ENCODE measurements around the gene DENND1A.
"Not testable (repeated sequence)": the region's sequence is repeated elsewhere in the genome, so short reads cannot be mapped to it uniquely, and the experiment has no call there.

Gene DENND1A

GRCh38 chr9:123825342-123826060 lies 104.4 kb downstream of the DENND1A start:
- Histone ChIP-seq H3K4me3 (no peak overlapping the region), H3K27ac (no peak overlapping the region)
- TF ChIP-seq CTCF (IDR thresholded peaks at IDR 0.05) = no peak
- DNase-seq (ENCODE audit: low spot score) = no peak

- no peak for TF ChIP-seq CTCF (IDR thresholded peaks at IDR 0.05)
These were observed 106.6 kb downstream of the DENND1A start for GRCh38 chr9:123823194-123823947.

GRCh38 chr9:123821619-123822018 lies 108.3 kb downstream of the DENND1A start:
- H3K4me3 ChIP-seq = no peak overlapping the region
- TF ChIP-seq CTCF (IDR thresholded peaks at IDR 0.05) = no peak
- no peak overlapping the region for H3K27ac ChIP-seq
- no peak for DNase-seq (ENCODE audit: low spot score)

More at GRCh38 chr9:123823194-123823947, 106.6 kb downstream of the DENND1A start:
- no peak overlapping the region for H3K4me3 ChIP-seq
- H3K27ac ChIP-seq = no peak overlapping the region
- DNase-seq (ENCODE audit: low spot score) = no peak

GRCh38 chr9:123820139-123820538 lies 109.8 kb downstream of the DENND1A start:
- H3K27ac ChIP-seq = no peak overlapping the region
- TF ChIP-seq CTCF (IDR thresholded peaks at IDR 0.05) = no peak
- no peak for DNase-seq (ENCODE audit: low spot score)
- no peak overlapping the region for H3K4me3 ChIP-seq

- H3K4me3 ChIP-seq = no peak overlapping the region
- no peak overlapping the region for H3K27ac ChIP-seq
- DNase-seq (ENCODE audit: low spot score) = no peak
- TF ChIP-seq CTCF (IDR thresholded peaks at IDR 0.05) = no peak
These were observed 113.0 kb downstream of the DENND1A start for GRCh38 chr9:123816817-123817472.

- not testable (repeated sequence) for H3K27ac ChIP-seq; DNase-seq (ENCODE audit: low spot score); H3K4me3 ChIP-seq
These were observed 114.1 kb downstream of the DENND1A start for GRCh38 chr9:123815856-123816255.

- no peak for TF ChIP-seq CTCF (IDR thresholded peaks at IDR 0.05)
- no peak for DNase-seq (ENCODE audit: low spot score)
- no peak overlapping the region for H3K4me3 ChIP-seq
These were observed 115.4 kb downstream of the DENND1A start for GRCh38 chr9:123814496-123814895.

More at GRCh38 chr9:123814496-123814895, 115.4 kb downstream of the DENND1A start:
- no peak overlapping the region for H3K27ac ChIP-seq

All from coronary artery (tissue), 2 donors.